ENCODE results near the gene MGAT5B. TPM values are rescaled to one million over a fixed set of nuclear protein-coding genes. Genes with fewer than 3 reads are reported as not detected.

Gene MGAT5B
- total RNA-seq, 1 donor from 2014 or later = 7.4 TPM

- H3K9me3 Mint-ChIP-seq = no peaks in the 10 kb centered on the region
- DNase-seq = no peak
- peaks cover 11% of the 10 kb centered on the region for H3K27me3 Mint-ChIP-seq
- H3K36me3 Mint-ChIP-seq (ENCODE audit: low read depth) = no peaks in the 10 kb centered on the region
- ATAC-seq (ENCODE audit: low read depth) = no peak
- no peak overlapping the region for H3K27ac Mint-ChIP-seq
- ChIA-PET POLR2A (no interaction called here), CTCF (no interaction called here)
- intact Hi-C loops (cut with micrococcal nuclease) = no loop called here
- H3K4me3 Mint-ChIP-seq = no peak overlapping the region
- TF ChIP-seq CTCF (IDR thresholded peaks at IDR 0.05) = no peak
- H3K4me1 Mint-ChIP-seq = no peaks in the 10 kb centered on the region
Measured at GRCh38 chr17:76943202-76943601, 75.0 kb downstream of the MGAT5B start.

- no peaks in the 10 kb centered on the region for H3K9me3 Mint-ChIP-seq
- no peaks in the 10 kb centered on the region for H3K4me1 Mint-ChIP-seq
- no peak overlapping the region for H3K4me3 Mint-ChIP-seq
- ChIA-PET POLR2A (no interaction called here), CTCF (no interaction called here)
- intact Hi-C loops (cut with micrococcal nuclease) = no loop called here
- no peak overlapping the region for H3K27ac Mint-ChIP-seq
- no peaks in the 10 kb centered on the region for H3K36me3 Mint-ChIP-seq (ENCODE audit: low read depth)
- peaks cover 11% of the 10 kb centered on the region for H3K27me3 Mint-ChIP-seq
- no peak for TF ChIP-seq CTCF (IDR thresholded peaks at IDR 0.05)
- no peak for DNase-seq
- no peak for ATAC-seq (ENCODE audit: low read depth)
Measured at GRCh38 chr17:76943781-76944213, 75.6 kb downstream of the MGAT5B start.

- DNase-seq (no peak), ATAC-seq (ENCODE audit: low read depth) (no peak)
- no peak overlapping the region for H3K4me3 Mint-ChIP-seq
- ChIA-PET POLR2A (no interaction called here), CTCF (no interaction called here)
- intact Hi-C loops (cut with micrococcal nuclease) = no loop called here
- no peaks in the 10 kb centered on the region for H3K9me3 Mint-ChIP-seq
- TF ChIP-seq CTCF (IDR thresholded peaks at IDR 0.05) = no peak
- H3K36me3 Mint-ChIP-seq (ENCODE audit: low read depth) = no peaks in the 10 kb centered on the region
- H3K27me3 Mint-ChIP-seq = peaks cover 11% of the 10 kb centered on the region
- no peaks in the 10 kb centered on the region for H3K4me1 Mint-ChIP-seq
- no peak overlapping the region for H3K27ac Mint-ChIP-seq
Measured at GRCh38 chr17:76944477-76944876, 76.3 kb downstream of the MGAT5B start.

GRCh38 chr17:76946111-76946771 is 78.0 kb downstream of the MGAT5B start:
- Mint-ChIP-seq H3K9me3 (no peaks in the 10 kb centered on the region), H3K4me1 (no peaks in the 10 kb centered on the region), H3K4me3 (no peak overlapping the region), H3K27me3 (peaks cover 5% of the 10 kb centered on the region), H3K36me3 (ENCODE audit: low read depth) (no peaks in the 10 kb centered on the region), H3K27ac (no peak overlapping the region)
- ATAC-seq (ENCODE audit: low read depth) = no peak
- no peak for TF ChIP-seq CTCF (IDR thresholded peaks at IDR 0.05)
- ChIA-PET POLR2A (interaction anchor here (0.6 kb wide), 1 partner anchor 42 kb away, joined by 4 read pairs; no protein-coding TSS in a partner anchor), CTCF (interaction anchor here (1.3 kb wide), 1 partner anchor 78 kb away, joined by 3 read pairs; the partner anchor contains the start of gene MGAT5B)
- intact Hi-C loops (cut with micrococcal nuclease) = no loop called here
- no peak for DNase-seq

GRCh38 chr17:76946772-76947135 is 78.5 kb downstream of the MGAT5B start:
- Mint-ChIP-seq H3K27me3 (peaks cover 4% of the 10 kb centered on the region), H3K36me3 (ENCODE audit: low read depth) (no peaks in the 10 kb centered on the region), H3K27ac (no peak overlapping the region), H3K9me3 (no peaks in the 10 kb centered on the region), H3K4me1 (no peaks in the 10 kb centered on the region), H3K4me3 (no peak overlapping the region)
- POLR2A ChIA-PET = no interaction called here
- DNase-seq = no peak
- ATAC-seq (ENCODE audit: low read depth) = no peak
- TF ChIP-seq CTCF (IDR thresholded peaks at IDR 0.05) = no peak
- CTCF ChIA-PET = no interaction called here
- intact Hi-C loops (cut with micrococcal nuclease) = no loop called here

Data from activated B cell treated with CpG ODN at 0.5 μM for 24 hours (primary cell).